Bronchial epithelial cell (primary cell): Measurements from ENCODE around the gene CALY. TPM values are rescaled to one million over a fixed set of nuclear protein-coding genes. Genes with fewer than 3 reads are reported as not detected.
A peak's percentile ranks its signal among the peaks of the same experiment; 100 is the strongest.

Experiments used
- DNase-seq: peaks from one replicate; pipeline ENCODE4 v3.0.0-alpha.2; 2010; ENCODE audit warnings: low read depth
- FAIRE-seq: peaks from 2 replicates; lab custom pipeline; 2011; peaks lifted over from hg19 to GRCh38; lab: Jason Lieb, UNC
- H3K27me3 ChIP-seq: 2 replicates; pipeline ENCODE4 v1.5.1; 2011; ENCODE audit warnings: low read length; ENCODE audit not compliant: control insufficient read depth, insufficient read depth
- H3K36me3 ChIP-seq: 2 replicates; pipeline ENCODE4 v1.5.1; 2011; ENCODE audit warnings: low read length; ENCODE audit not compliant: control insufficient read depth, insufficient read depth
- H3K4me3 ChIP-seq: 2 replicates; pipeline ENCODE4 v1.5.1; 2011; ENCODE audit warnings: mild to moderate bottlenecking, low read depth, low read length, control low read depth
- total RNA-seq: library from RNA; depleted of rRNA; stranded (reverse); fragments of >200 nt; gene quantifications from 2 replicates; pipeline ENCODE4 v1.2.1, GENCODE V29; 2014
- TF ChIP-seq, protein P1 (sequence below): IDR thresholded peaks from 2 replicates; pipeline ENCODE4 v1.5.1; 2011; ENCODE audit warnings: mild to moderate bottlenecking, moderate library complexity, low read length, control low read depth, inconsistent platforms; ENCODE audit not compliant: insufficient read depth, severe bottlenecking

Gene CALY
- total RNA-seq, 1 donor from 2014 or later, result not detected

DNA sequence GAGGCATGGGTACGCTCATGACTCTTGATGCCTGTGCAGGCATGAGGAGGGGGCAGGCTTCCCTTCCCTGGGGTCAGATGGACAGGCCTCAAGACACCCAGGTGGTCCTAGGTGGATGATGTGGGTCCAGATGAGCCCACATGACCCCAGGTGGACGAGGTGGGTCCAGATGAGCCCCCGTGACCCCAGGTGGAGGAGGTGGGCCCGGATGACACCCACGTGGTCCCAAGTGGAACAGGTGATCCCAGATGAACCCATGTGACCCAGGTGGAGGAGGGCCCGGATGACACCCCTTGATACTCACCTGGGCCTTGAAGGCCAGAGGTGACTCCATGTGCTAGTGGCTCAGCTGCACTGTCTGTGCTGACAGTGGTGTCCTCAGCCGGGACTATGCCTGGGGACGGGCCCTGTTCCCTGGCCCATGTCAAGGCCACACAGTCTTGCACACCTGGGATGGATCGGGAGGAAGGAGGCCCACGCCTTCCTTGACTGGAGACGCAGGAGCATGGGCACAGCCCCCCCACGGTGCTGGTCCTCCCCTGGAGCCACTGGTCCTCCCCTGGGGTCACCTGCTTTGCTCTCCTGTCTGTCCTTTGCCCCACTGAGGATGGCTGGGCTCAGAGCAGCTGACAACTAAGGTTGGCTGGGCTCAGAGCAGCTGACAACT, 13.7 kb upstream of the CALY start:
- no peak for FAIRE-seq
- TF ChIP-seq, protein P1, sequence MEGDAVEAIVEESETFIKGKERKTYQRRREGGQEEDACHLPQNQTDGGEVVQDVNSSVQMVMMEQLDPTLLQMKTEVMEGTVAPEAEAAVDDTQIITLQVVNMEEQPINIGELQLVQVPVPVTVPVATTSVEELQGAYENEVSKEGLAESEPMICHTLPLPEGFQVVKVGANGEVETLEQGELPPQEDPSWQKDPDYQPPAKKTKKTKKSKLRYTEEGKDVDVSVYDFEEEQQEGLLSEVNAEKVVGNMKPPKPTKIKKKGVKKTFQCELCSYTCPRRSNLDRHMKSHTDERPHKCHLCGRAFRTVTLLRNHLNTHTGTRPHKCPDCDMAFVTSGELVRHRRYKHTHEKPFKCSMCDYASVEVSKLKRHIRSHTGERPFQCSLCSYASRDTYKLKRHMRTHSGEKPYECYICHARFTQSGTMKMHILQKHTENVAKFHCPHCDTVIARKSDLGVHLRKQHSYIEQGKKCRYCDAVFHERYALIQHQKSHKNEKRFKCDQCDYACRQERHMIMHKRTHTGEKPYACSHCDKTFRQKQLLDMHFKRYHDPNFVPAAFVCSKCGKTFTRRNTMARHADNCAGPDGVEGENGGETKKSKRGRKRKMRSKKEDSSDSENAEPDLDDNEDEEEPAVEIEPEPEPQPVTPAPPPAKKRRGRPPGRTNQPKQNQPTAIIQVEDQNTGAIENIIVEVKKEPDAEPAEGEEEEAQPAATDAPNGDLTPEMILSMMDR, result no peak
- DNase-seq, result no peak
- H3K36me3 ChIP-seq, result no peaks in the 10 kb centered on the region
- H3K27me3 ChIP-seq, result no peaks in the 10 kb centered on the region
- no peak overlapping the region for H3K4me3 ChIP-seq

DNA sequence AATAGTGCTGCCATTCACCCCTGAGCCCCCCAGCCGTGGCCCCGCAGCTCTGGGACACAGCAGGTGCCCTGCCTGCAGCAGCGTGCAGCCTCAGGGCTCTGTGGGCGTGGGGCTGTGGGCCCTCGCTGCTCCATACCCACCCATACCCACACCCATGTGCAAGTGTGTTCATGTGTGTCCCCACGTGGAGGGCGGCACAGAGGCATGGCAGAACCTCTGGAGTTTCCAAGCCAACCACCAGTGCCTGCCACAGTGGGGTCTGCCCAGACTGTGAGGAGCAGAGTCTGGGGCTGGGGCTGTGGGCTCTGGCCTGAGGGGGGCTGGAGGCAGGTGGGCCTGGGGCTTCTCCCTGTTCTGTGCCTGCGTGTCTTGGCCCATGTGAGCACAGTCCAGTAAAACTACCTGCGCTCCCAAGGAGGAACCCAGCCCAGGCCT, 12.9 kb upstream of the CALY start:
- DNase-seq (no peak), FAIRE-seq (no peak)
- Histone ChIP-seq H3K27me3 (no peaks in the 10 kb centered on the region), H3K36me3 (no peaks in the 10 kb centered on the region), H3K4me3 (no peak overlapping the region)
- TF ChIP-seq, protein P1, result no peak

DNA sequence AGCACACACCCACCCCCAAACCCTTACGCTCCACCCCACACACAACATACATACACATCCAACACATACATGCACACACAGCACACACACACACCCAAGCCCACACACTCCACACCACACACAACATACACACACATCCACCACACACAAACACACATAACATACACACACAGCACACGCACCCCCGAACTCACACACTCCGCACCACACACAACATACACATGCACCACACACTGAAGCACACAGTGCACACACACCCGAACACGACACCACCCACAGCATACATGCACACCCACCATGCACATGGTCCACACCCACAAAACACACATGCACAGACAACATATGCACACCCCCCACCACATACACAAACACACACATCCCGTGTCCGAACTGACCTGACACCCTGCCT, 12.5 kb upstream of the CALY start:
- Histone ChIP-seq H3K27me3 (no peaks in the 10 kb centered on the region), H3K36me3 (no peaks in the 10 kb centered on the region), H3K4me3 (no peak overlapping the region)
- DNase-seq (no peak), FAIRE-seq (peak; percentile 92)
- TF ChIP-seq, protein P1, result no peak

DNA sequence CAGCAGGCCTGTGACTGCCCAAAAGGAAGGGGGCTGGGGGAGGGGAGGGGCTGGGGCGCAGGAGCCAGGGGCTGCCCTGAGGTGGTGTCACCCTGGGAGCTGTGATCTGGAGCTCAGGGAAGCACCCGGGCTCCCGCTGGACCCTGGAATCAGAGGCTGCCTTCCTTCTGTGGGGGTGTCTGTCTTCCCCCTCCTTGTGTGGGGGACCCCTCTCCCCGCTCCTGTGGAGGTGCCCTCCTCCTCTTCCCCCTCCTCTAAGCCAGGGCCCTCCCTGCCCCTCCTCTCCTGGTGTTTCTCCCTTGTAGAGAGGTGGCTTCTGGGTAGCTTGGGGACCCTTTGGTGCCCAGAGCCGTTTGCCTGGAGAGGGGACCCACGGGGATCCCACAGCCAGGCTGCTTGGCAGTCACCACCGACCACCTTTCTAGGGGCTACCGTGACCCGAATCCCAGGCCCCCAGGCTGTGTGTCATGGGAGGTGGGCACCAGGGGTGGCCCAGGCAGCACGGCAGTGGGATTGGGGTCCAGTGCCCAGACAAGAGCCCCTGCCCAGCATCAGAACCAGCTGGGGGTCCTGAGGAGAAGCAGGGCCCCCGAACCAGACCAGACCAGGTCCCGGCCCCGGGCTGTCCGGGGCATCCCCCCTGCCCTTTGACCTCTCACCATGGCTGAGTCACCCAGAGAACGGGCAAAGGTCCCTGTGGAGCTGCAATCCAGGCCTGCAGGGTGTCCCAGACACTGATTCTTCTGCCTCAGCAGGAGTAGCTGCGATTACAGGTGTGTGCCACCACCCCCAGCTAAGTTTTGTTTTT, 11.2 kb upstream of the CALY start:
- Histone ChIP-seq H3K27me3 (no peaks in the 10 kb centered on the region), H3K36me3 (no peaks in the 10 kb centered on the region), H3K4me3 (no peak overlapping the region)
- no peak for DNase-seq
- TF ChIP-seq, protein P1, result no peak
- no peak for FAIRE-seq

DNA sequence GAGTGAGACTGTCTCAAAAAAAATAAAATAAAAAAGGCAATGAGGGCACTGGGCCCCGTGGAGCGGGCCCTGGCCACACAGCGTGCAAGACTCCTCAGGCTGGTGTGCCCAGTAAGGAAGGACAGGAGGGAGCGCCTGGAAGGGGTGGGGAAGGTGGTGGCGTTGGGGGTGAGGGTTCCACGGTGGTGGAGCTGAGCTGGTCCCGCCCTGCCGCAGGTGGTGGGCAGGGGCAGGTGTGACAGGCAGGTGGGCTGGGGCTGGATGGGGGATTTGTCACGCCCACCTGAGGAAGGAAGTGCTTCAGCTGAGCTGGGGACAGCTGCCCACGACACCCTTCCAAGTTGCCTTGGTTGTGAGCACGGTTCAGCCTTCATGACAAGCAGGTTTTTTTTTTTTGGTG, 9.7 kb upstream of the CALY start:
- FAIRE-seq (no peak), DNase-seq (no peak)
- Histone ChIP-seq H3K4me3 (no peak overlapping the region), H3K27me3 (no peaks in the 10 kb centered on the region), H3K36me3 (no peaks in the 10 kb centered on the region)
- TF ChIP-seq, protein P1, result no peak
